Measurements from ENCODE around the gene ALDH2. TPM values are rescaled to one million over a fixed set of nuclear protein-coding genes. Genes with fewer than 3 reads are reported as not detected.

Gene ALDH2
- polyA plus RNA-seq, 4 donors: 89.8 to 115 (median 108) TPM

DNA sequence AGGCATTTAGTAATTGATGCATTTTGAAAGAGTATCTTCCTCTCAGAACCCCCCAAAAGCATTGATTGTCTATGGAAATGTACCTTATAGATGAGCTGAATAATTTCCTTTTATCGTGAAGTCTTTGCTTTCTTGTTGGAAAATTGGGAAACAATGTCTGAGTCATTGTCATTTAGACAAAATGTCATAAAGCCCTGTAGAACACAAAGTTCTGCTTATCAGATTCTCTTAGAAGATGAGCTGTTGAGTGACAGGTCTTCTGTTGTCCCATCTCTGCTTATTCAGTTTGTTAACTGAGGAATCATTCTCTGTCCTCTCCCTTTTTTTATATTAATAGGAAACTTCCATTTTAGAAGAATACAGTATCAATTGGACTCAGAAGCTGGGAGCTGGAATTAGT is 98.2 kb downstream of the ALDH2 start:
- no peak for DNase-seq (ENCODE audit: low read depth in 4 of 4, low spot score in 3 of 4)

Other genes with a start within 250 kb of the ALDH2 start
- gene ATXN2, start 167.6 kb upstream of the ALDH2 start, polyA plus RNA-seq (ENCODE audit: insufficient read length in 4 of 4): 10 to 100 TPM; 56.3 to 84.6 (median 65.7) TPM
- 10 to 100 TPM; 18.3 to 22.6 (median 22.0) TPM for gene BRAP, start 81.0 kb upstream of the ALDH2 start, polyA plus RNA-seq (ENCODE audit: insufficient read length in 4 of 4)
- gene ACAD10, start 80.9 kb upstream of the ALDH2 start, polyA plus RNA-seq (ENCODE audit: insufficient read length in 4 of 4): 10 to 100 TPM; 34.4 to 36.3 (median 35.4) TPM
- gene MAPKAPK5, start 75.3 kb downstream of the ALDH2 start, polyA plus RNA-seq (ENCODE audit: insufficient read length in 4 of 4): 10 to 100 TPM; 45.8 to 50.7 (median 46.7) TPM
- 10 to 100 TPM; 29.4 to 38.0 (median 34.3) TPM for gene TMEM116, start 246.2 kb downstream of the ALDH2 start, polyA plus RNA-seq (ENCODE audit: insufficient read length in 4 of 4)
- gene ERP29, start 246.5 kb downstream of the ALDH2 start, polyA plus RNA-seq (ENCODE audit: insufficient read length in 4 of 4): 100 to 1,000 TPM; 147 to 176 (median 152) TPM